Measurements from ENCODE around the gene ANKLE2.

ANKLE2 gene

GRCh38 chr12:132685400-132685799, 76.2 kb downstream of the ANKLE2 start:
- no peak for DNase-seq

- DNase-seq: no peak
Measured at GRCh38 chr12:132677492-132677891, 84.1 kb downstream of the ANKLE2 start.

GRCh38 chr12:132675757-132676432, 85.7 kb downstream of the ANKLE2 start:
- DNase-seq: no peak
